Transverse colon (tissue), 4 donors: Measurements from ENCODE around the gene CRYBG3. TPM values are rescaled to one million over a fixed set of nuclear protein-coding genes. Genes with fewer than 3 reads are reported as not detected.

ENCODE experiments used
- DNase-seq: peaks from one replicate; pipeline ENCODE4 v3.0.0-alpha.2; 2019
- H3K27ac ChIP-seq, 4 donors: fragments of 200-600 bp; sonication (generic); 2 replicates each; pipeline ENCODE4 v1.5.1; 2016 to 2018; ENCODE audit warnings: inconsistent platforms in 4 of 4
- H3K27me3 ChIP-seq: fragments of 200-600 bp; sonication (generic); 2 replicates; pipeline ENCODE4 v1.5.1; 2017; ENCODE audit warnings: inconsistent platforms
- H3K36me3 ChIP-seq, 4 donors: fragments of 200-600 bp; sonication (generic); 2 replicates each; pipeline ENCODE4 v1.5.1; 2017 to 2019; ENCODE audit warnings: inconsistent platforms in 4 of 4
- H3K4me1 ChIP-seq, 4 donors: fragments of 200-600 bp; sonication (generic); 2 replicates each; pipeline ENCODE4 v1.5.1; 2017 to 2020; ENCODE audit warnings: inconsistent platforms in 4 of 4
- H3K4me3 ChIP-seq, 4 donors: fragments of 200-600 bp; sonication (generic); 1 replicate in 1 of 4; 2 replicates in 3 of 4; pipeline versions ENCODE4 v1.5.1 to v1.6.1; 2017 to 2019; ENCODE audit warnings: inconsistent platforms in 4 of 4
- H3K9me3 ChIP-seq, 2 donors: fragments of 200-600 bp; sonication (generic); 2 replicates each; pipeline ENCODE4 v1.5.1; 2017 to 2019; ENCODE audit warnings: inconsistent platforms in 2 of 2
- EP300 ChIP-seq: sonication (generic); formaldehyde crosslinking; IDR thresholded peaks from one replicate; pipeline ENCODE4 v1.6.1; 2017; ENCODE audit warnings: antibody characterized with exemption, low read depth
- POLR2A ChIP-seq: fragments of 450-650 bp; IDR thresholded peaks from one replicate; pipeline ENCODE4 v1.6.1; 2016; ENCODE audit warnings: antibody characterized with exemption, mild to moderate bottlenecking, moderate library complexity
- POLR2AphosphoS5 ChIP-seq, 3 donors: sonication (generic); formaldehyde crosslinking; IDR thresholded peaks; one replicate each; pipeline ENCODE4 v1.6.1; 2016; ENCODE audit warnings: antibody characterized with exemption in 3 of 3
- WGBS, 2 donors: methylation state at CpG; one replicate each; pipeline ENCODE4 v1.1.5; 2018; ENCODE audit warnings: low coverage in 1 of 2; 5-methylcytosine and 5-hydroxymethylcytosine counted together
- in situ Hi-C, 4 donors: fragments of 200-750 bp; cut with MboI; loops; one replicate each; pipeline versions ENCODE4 v1.15.0 to v1.15.1; 2017; ENCODE audit warnings: low sequenced_read_pairs in 3 of 4, low pct_ligation_motif_present in 1 of 4, low pct_unique_long_range_greater_than_20kb in 1 of 4
- intact Hi-C: fragments of 100-400 bp; cut with DNase I; formaldehyde crosslinking; loops from one replicate; pipeline ENCODE4 v1.15.1; 2023; ENCODE audit warnings: low total_unique reads
- total RNA-seq, 4 donors: library from RNA; depleted of rRNA; stranded (reverse); fragments of >200 nt; gene quantifications; one replicate each; pipeline ENCODE4 v1.1.0, GENCODE V29; 2016
- TF ChIP-seq, protein P1 (sequence below), 5 experiments: fragments of 200-600 bp in 3 of 5; fragments of 450-650 bp in 2 of 5; sonication (generic) in 3 of 5; IDR thresholded peaks; 1 replicate in 2 of 5; 2 replicates in 3 of 5; pipeline ENCODE4 v1.5.1; 2016 to 2017; ENCODE audit warnings: antibody characterized with exemption in 5 of 5, inconsistent platforms in 3 of 5, mild to moderate bottlenecking in 2 of 5, moderate library complexity in 1 of 5

The CRYBG3 gene
- total RNA-seq, 4 donors from 2014 or later: 21.3 to 32.7 (median 27.9) TPM

DNA sequence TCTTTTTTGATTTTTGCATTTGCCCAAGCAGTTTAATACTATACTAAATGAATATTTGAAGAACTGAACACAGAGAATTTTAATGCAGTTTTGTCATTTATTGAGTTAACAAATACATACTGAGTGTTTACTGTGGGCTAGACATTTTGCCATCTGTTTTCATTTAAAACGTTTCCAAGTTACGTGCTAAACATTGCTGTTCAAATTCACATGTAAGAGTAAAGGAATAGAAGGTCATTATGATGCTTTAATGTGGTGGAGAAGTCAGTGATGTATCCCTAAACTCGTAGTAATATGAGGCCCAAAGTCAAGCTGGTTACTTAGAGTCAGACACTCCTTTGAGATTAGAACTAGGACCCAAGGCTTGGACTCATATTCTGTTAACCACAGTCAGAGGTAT lies 49.4 kb downstream of the CRYBG3 start:
- TF ChIP-seq, protein P1, sequence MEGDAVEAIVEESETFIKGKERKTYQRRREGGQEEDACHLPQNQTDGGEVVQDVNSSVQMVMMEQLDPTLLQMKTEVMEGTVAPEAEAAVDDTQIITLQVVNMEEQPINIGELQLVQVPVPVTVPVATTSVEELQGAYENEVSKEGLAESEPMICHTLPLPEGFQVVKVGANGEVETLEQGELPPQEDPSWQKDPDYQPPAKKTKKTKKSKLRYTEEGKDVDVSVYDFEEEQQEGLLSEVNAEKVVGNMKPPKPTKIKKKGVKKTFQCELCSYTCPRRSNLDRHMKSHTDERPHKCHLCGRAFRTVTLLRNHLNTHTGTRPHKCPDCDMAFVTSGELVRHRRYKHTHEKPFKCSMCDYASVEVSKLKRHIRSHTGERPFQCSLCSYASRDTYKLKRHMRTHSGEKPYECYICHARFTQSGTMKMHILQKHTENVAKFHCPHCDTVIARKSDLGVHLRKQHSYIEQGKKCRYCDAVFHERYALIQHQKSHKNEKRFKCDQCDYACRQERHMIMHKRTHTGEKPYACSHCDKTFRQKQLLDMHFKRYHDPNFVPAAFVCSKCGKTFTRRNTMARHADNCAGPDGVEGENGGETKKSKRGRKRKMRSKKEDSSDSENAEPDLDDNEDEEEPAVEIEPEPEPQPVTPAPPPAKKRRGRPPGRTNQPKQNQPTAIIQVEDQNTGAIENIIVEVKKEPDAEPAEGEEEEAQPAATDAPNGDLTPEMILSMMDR (IDR thresholded peaks at IDR 0.05): no peak
- no peak for TF ChIP-seq EP300
- TF ChIP-seq POLR2AphosphoS5 (IDR thresholded peaks at IDR 0.05): no peak
- no peak for TF ChIP-seq POLR2A
- intact Hi-C loops (no loop called here), in situ Hi-C loops (no loop called here)
- H3K9me3 ChIP-seq: no peaks in the 10 kb centered on the region
- DNase-seq: no peak
- H3K27ac ChIP-seq: no peak overlapping the region
- H3K36me3 ChIP-seq: peaks cover 0 to 6% (median 2%) of the 10 kb centered on the region in 4 donors
- WGBS, 2 donors: 67 to 68% methylated on average over 3 of the region's 3 CpGs
- no peaks in the 10 kb centered on the region for H3K27me3 ChIP-seq
- peaks cover 0 to 7% (median 1%) of the 10 kb centered on the region in 4 donors for H3K4me1 ChIP-seq
- H3K4me3 ChIP-seq: no peak overlapping the region

DNA sequence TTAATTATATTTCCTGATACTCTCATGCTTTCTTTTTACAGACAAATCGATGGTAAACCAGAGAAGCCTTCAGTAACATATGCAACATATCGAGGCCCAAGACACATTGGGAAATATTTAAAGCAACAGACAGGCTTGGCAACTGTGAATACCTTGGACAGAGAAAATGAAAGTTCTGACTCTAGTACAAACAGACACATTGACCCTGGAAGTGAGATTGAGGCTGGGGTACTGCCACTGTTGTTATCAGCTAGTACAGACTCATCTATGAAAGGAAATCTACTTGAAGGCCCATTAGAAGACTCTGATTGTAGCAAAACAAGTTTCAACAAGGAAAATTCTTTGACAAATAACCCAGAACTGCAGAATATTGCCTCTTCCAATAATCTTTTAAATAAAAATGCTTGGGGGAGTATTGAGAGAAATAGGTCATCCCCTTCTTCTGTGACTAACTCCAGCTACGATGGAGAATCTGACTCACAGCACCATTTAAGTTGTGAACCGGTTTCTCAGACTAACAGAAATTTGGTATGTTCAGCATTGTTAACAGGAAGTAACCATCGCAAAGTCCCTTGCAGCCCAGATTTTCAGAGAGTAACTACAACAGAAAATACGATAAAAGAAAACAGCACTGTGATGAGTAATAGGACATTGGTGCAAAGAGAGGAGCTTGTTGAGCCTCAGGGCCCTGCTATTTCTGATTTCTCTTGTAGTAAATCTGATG lies 50.2 kb downstream of the CRYBG3 start:
- no peak for TF ChIP-seq EP300
- TF ChIP-seq, protein P1 (IDR thresholded peaks at IDR 0.05): no peak
- no peak for TF ChIP-seq POLR2A
- TF ChIP-seq POLR2AphosphoS5 (IDR thresholded peaks at IDR 0.05): no peak
- 64 to 82% methylated on average over 3 to 6 of the region's 6 CpGs for WGBS, 2 donors
- no peak overlapping the region for H3K4me3 ChIP-seq
- peaks cover 0 to 7% (median 1%) of the 10 kb centered on the region in 4 donors for H3K4me1 ChIP-seq
- DNase-seq: no peak
- intact Hi-C loops (no loop called here), in situ Hi-C loops (no loop called here)
- H3K9me3 ChIP-seq: no peaks in the 10 kb centered on the region
- H3K27ac ChIP-seq: peak overlapping the region in 1 of 4 donors; percentile 27
- peaks cover 0 to 6% (median 2%) of the 10 kb centered on the region in 4 donors for H3K36me3 ChIP-seq
- H3K27me3 ChIP-seq: no peaks in the 10 kb centered on the region

DNA sequence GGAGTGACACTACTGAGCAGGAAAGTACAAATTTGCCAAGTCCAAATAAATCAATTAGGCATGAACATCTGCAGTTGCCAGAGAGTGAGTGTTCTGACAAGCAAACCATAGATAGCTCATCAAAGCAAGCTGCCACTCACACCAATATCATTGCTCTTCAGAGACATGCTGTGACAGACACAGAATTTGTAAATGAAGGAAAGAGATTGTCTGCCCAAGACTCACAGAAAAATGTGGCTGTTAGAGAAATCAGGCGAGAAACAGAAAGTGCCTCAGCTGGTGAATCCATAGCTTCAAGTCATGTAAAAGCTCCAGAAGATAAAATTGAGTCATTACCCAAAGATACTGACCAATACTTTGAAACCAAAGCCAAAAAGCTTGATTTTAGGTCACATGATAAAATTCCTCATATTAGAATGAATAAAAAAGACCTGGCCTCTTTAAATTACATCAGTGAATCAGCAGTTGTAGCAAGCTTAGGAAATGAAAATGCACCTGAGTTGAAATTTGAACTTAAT lies 50.8 kb downstream of the CRYBG3 start:
- no peak overlapping the region for H3K27ac ChIP-seq
- peaks cover 0 to 7% (median 1%) of the 10 kb centered on the region in 4 donors for H3K4me1 ChIP-seq
- 86 to 100% methylated on average over 1 of the region's 1 CpG for WGBS, 2 donors
- H3K4me3 ChIP-seq: no peak overlapping the region
- no peak for DNase-seq
- peaks cover 0 to 6% (median 2%) of the 10 kb centered on the region in 4 donors for H3K36me3 ChIP-seq
- TF ChIP-seq, protein P1 (IDR thresholded peaks at IDR 0.05): no peak
- no peak for TF ChIP-seq POLR2A
- no peak for TF ChIP-seq EP300
- no peak for TF ChIP-seq POLR2AphosphoS5 (IDR thresholded peaks at IDR 0.05)
- intact Hi-C loops: no loop called here
- in situ Hi-C loops: no loop called here
- H3K9me3 ChIP-seq: no peaks in the 10 kb centered on the region
- H3K27me3 ChIP-seq: no peaks in the 10 kb centered on the region

DNA sequence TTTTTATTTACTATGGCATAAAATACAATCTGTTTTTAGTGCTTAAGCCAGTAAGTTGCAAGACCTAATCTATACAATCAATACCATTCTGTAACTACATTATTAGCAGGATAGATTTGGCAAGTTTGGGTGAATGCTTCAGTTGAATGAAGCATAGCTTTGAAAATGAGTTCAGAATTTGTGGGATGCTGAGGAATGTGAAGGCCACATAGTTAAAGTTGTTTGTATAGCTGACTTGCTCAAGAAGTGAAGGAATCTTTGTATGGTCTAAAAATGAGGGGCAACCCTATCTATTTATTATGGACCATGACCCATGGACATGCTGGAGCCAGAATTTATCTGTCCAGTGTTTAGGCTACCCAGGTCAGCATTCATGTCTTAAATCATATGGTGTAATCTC lies 58.5 kb downstream of the CRYBG3 start:
- in situ Hi-C loops (no loop called here), intact Hi-C loops (no loop called here)
- Histone ChIP-seq H3K4me1 (peaks cover 0 to 9% (median 6%) of the 10 kb centered on the region in 4 donors), H3K4me3 (no peak overlapping the region), H3K27me3 (no peaks in the 10 kb centered on the region), H3K27ac (no peak overlapping the region), H3K36me3 (peaks cover 0 to 10% (median 3%) of the 10 kb centered on the region in 4 donors), H3K9me3 (no peaks in the 10 kb centered on the region)
- no peak for DNase-seq
- TF ChIP-seq, protein P1 (IDR thresholded peaks at IDR 0.05): no peak
- no peak for TF ChIP-seq POLR2AphosphoS5 (IDR thresholded peaks at IDR 0.05)
- no peak for TF ChIP-seq POLR2A
- TF ChIP-seq EP300: no peak
